HG03060 (cell line): ENCODE results near the gene CUL1.
"Not testable (repeated sequence)": the region's sequence is repeated elsewhere in the genome, so short reads cannot be mapped to it uniquely, and the experiment has no call there.

Experiments
- ATAC-seq: cut with Tn5 transposase; IDR thresholded peaks from one replicate; pipeline ENCODE4 v1.9.1; 2021; ENCODE audit warnings: low read depth, moderate number of reproducible peaks; ENCODE audit not compliant: unreplicated experiment

The CUL1 gene

GRCh38 chr7:148696787-148697186 is 1.9 kb upstream of the CUL1 start:
- no peak for ATAC-seq

- no peak for ATAC-seq
Measured at GRCh38 chr7:148697256-148698006, 1.3 kb upstream of the CUL1 start.

GRCh38 chr7:148698007-148698396 is 701 bp upstream of the CUL1 start:
- no peak for ATAC-seq

- ATAC-seq, result peak; percentile 23
Measured at GRCh38 chr7:148699024-148699781, 500 bp downstream of the CUL1 start.

GRCh38 chr7:148699782-148700629 is 1.3 kb downstream of the CUL1 start:
- no peak for ATAC-seq

- no peak for ATAC-seq
Measured at GRCh38 chr7:148700661-148701064, 2.0 kb downstream of the CUL1 start.

- no peak for ATAC-seq
Measured at GRCh38 chr7:148701414-148701813, 2.7 kb downstream of the CUL1 start.

- no peak for ATAC-seq
Measured at GRCh38 chr7:148702876-148703670, 4.4 kb downstream of the CUL1 start.

- ATAC-seq, result not testable (repeated sequence)
Measured at GRCh38 chr7:148703671-148703962, 4.9 kb downstream of the CUL1 start.

GRCh38 chr7:148704189-148704588 is 5.5 kb downstream of the CUL1 start:
- no peak for ATAC-seq

- ATAC-seq, result no peak
Measured at GRCh38 chr7:148704970-148705369, 6.3 kb downstream of the CUL1 start.

GRCh38 chr7:148706368-148706767 is 7.7 kb downstream of the CUL1 start:
- ATAC-seq, result no peak

GRCh38 chr7:148708026-148708885 is 9.6 kb downstream of the CUL1 start:
- ATAC-seq, result no peak

GRCh38 chr7:148709014-148709413 is 10.3 kb downstream of the CUL1 start:
- no peak for ATAC-seq

GRCh38 chr7:148710426-148710825 is 11.7 kb downstream of the CUL1 start:
- not testable (repeated sequence) for ATAC-seq

GRCh38 chr7:148711191-148712102 is 12.7 kb downstream of the CUL1 start:
- no peak for ATAC-seq

- ATAC-seq, result peak; percentile 43
Measured at GRCh38 chr7:148712678-148713329, 14.1 kb downstream of the CUL1 start.

- no peak for ATAC-seq
Measured at GRCh38 chr7:148714498-148714897, 15.8 kb downstream of the CUL1 start.
